Naive thymus-derived CD4-positive, alpha-beta T cell (primary cell): ENCODE data around the gene GASK1A. TPM values are rescaled to one million over a fixed set of nuclear protein-coding genes. Genes with fewer than 3 reads are reported as not detected.

Experiments
- ATAC-seq: fragments of 150-1000 bp; cut with Tn5 transposase; 2 replicates; pipeline ENCODE4 v1.10.0; 2021; ENCODE audit warnings: mild to moderate bottlenecking, moderate library complexity
- CTCF ChIA-PET: fragments of 350-600 bp; sonication (Branson Sonifier 250); formaldehyde crosslinking; loops from one replicate; lab custom pipeline; 2021; ENCODE audit warnings: antibody characterized with exemption; lab: Charles Lee
- POLR2A ChIA-PET: fragments of 350-600 bp; sonication (Branson Sonifier 250); formaldehyde crosslinking; loops from one replicate; lab custom pipeline; 2021; ENCODE audit warnings: antibody characterized with exemption, inconsistent platforms; lab: Charles Lee
- DNase-seq, 9 donors: peaks; one replicate each; pipeline versions ENCODE4 v3.0.0 to v3.0.0-alpha.2; 2020 to 2022; ENCODE audit warnings: mixed read lengths in 1 of 9
- H3K27ac ChIP-seq: one replicate; pipeline ENCODE4 v1.7.0; 2013; ENCODE audit warnings: mild to moderate bottlenecking, low read depth, low read length, moderate library complexity
- H3K27me3 ChIP-seq, 2 donors: one replicate each; pipeline ENCODE4 v1.7.0; 2013; ENCODE audit warnings: low read length in 2 of 2, mild to moderate bottlenecking in 2 of 2, moderate library complexity in 2 of 2; ENCODE audit not compliant: control insufficient read depth in 2 of 2, insufficient read depth in 2 of 2
- H3K36me3 ChIP-seq, 3 experiments: 1 replicate in 2 of 3; 2 replicates in 1 of 3; pipeline ENCODE4 v1.7.0; 2013; ENCODE audit warnings: low read length in 3 of 3, mild to moderate bottlenecking in 3 of 3, moderate library complexity in 1 of 3; ENCODE audit not compliant: insufficient read depth in 3 of 3, control insufficient read depth in 2 of 3
- H3K4me1 ChIP-seq, 2 donors: one replicate each; pipeline ENCODE4 v1.7.0; 2013; ENCODE audit warnings: low read length in 2 of 2, mild to moderate bottlenecking in 2 of 2, moderate library complexity in 1 of 2; ENCODE audit not compliant: control insufficient read depth in 2 of 2, insufficient read depth in 2 of 2
- H3K4me3 ChIP-seq: 2 replicates; pipeline ENCODE4 v1.7.0; 2013; ENCODE audit warnings: mild to moderate bottlenecking, low read length
- H3K9me3 ChIP-seq, 3 experiments: 1 replicate in 2 of 3; 2 replicates in 1 of 3; pipeline ENCODE4 v1.7.0; 2013; ENCODE audit warnings: low read length in 3 of 3; ENCODE audit not compliant: control insufficient read depth in 2 of 3
- H3K27ac Mint-ChIP-seq, 9 donors: one replicate each; pipeline ENCODE4 v1.8.0; 2020 to 2022; ENCODE audit warnings: mixed read lengths in 9 of 9, mild to moderate bottlenecking in 8 of 9, moderate library complexity in 5 of 9, inconsistent platforms in 2 of 9
- H3K27me3 Mint-ChIP-seq, 5 donors: one replicate each; pipeline ENCODE4 v1.8.0; 2021 to 2022; ENCODE audit warnings: mixed read lengths in 5 of 5, mild to moderate bottlenecking in 1 of 5
- H3K36me3 Mint-ChIP-seq, 5 donors: one replicate each; pipeline ENCODE4 v1.8.0; 2020 to 2022; ENCODE audit warnings: mixed read lengths in 5 of 5, mild to moderate bottlenecking in 3 of 5, inconsistent platforms in 1 of 5
- H3K4me1 Mint-ChIP-seq, 7 donors: one replicate each; pipeline ENCODE4 v1.8.0; 2020 to 2022; ENCODE audit warnings: mixed read lengths in 7 of 7, mild to moderate bottlenecking in 3 of 7, inconsistent platforms in 1 of 7
- H3K4me3 Mint-ChIP-seq, 10 donors: one replicate each; pipeline ENCODE4 v1.8.0; 2020 to 2022; ENCODE audit warnings: mild to moderate bottlenecking in 10 of 10, mixed read lengths in 10 of 10, moderate library complexity in 6 of 10, inconsistent platforms in 2 of 10
- H3K9me3 Mint-ChIP-seq, 11 donors: one replicate each; pipeline ENCODE4 v1.8.0; 2020 to 2022; ENCODE audit warnings: mixed read lengths in 11 of 11, mild to moderate bottlenecking in 4 of 11, inconsistent platforms in 1 of 11, moderate library complexity in 1 of 11
- intact Hi-C, 2 donors: fragments of 100-400 bp; cut with micrococcal nuclease; formaldehyde crosslinking; loops; one replicate each; pipeline ENCODE4 v1.15.1; 2023
- polyA plus RNA-seq, 2 donors: library from polyadenylated mRNA; unstranded; fragments of 300-500 nt; fragmentation: Illumina TruSeq; gene quantifications; one replicate each; pipeline ENCODE4 v1.2.3, GENCODE V29; 2021
- total RNA-seq, 6 experiments: library from RNA in 5 of 6; stranded (reverse) in 5 of 6; gene quantifications; 1 replicate in 5 of 6; 2 replicates in 1 of 6; pipeline ENCODE4 v1.2.3 and lab custom pipeline; 2021 to 2026

The GASK1A gene
- total and polyA plus RNA-seq, 7 experiments from 2014 or later: 0.20 to 0.24 (median 0.21) TPM; not detected in 4

- Mint-ChIP-seq H3K4me3 (peak overlapping the region; percentile 68 to 86 (median 82)), H3K36me3 (peaks cover 0 to 4% (median 0%) of the 10 kb centered on the region in 5 donors), H3K4me1 (peaks cover 9 to 88% (median 57%) of the 10 kb centered on the region in 7 donors), H3K9me3 (peaks cover 0 to 24% (median 6%) of the 10 kb centered on the region in 11 donors), H3K27me3 (peaks cover 0 to 11% (median 0%) of the 10 kb centered on the region in 5 donors), H3K27ac (peak overlapping the region in 8 of 9 donors; percentile 51 to 97 (median 92))
- no peaks in the 10 kb centered on the region for H3K36me3 ChIP-seq
- CTCF ChIA-PET: interaction anchor here (0.5 to 1.2 kb wide), 6 partner anchors 60 to 479 kb away, joined by 3 to 8 read pairs (median 5); no protein-coding TSS in a partner anchor
- intact Hi-C loops: loop anchor here in 1 of 2 donors (1.0 to 10.0 kb wide), 6 partner anchors 8 to 170 kb away; partner anchors contain the start of genes GASK1A and POMGNT2
- no peaks in the 10 kb centered on the region for H3K27me3 ChIP-seq
- DNase-seq: peak in 7 of 9 donors; percentile 58 to 86 (median 79)
- ATAC-seq: peak; percentile 93
- H3K4me3 ChIP-seq: peak overlapping the region; percentile 33
- POLR2A ChIA-PET: interaction anchor here (0.6 to 2.0 kb wide), 13 partner anchors 9 to 271 kb away, joined by 3 to 9 read pairs (median 4); no protein-coding TSS in a partner anchor
- H3K27ac ChIP-seq: peak overlapping the region; percentile 70
- peaks cover 0 to 13% (median 0%) of the 10 kb centered on the region in 3 experiments for H3K9me3 ChIP-seq
- H3K4me1 ChIP-seq: peaks cover 55 to 68% of the 10 kb centered on the region in 2 donors
Measured at GRCh38 chr3:43024181-43024885, 45.2 kb downstream of the GASK1A start.

GRCh38 chr3:43025423-43025822 is 46.3 kb downstream of the GASK1A start:
- H3K4me1 Mint-ChIP-seq: peaks cover 18 to 88% (median 56%) of the 10 kb centered on the region in 7 donors
- peaks cover 0 to 13% (median 0%) of the 10 kb centered on the region in 3 experiments for H3K9me3 ChIP-seq
- ChIA-PET POLR2A (interaction anchor here (0.9 kb wide), 1 partner anchor 61 kb away, joined by 4 read pairs; no protein-coding TSS in a partner anchor), CTCF (no interaction called here)
- intact Hi-C loops: loop anchor here in 1 of 2 donors (2.0 to 10.0 kb wide), 2 partner anchors 15 to 169 kb away; no protein-coding TSS in a partner anchor
- H3K27me3 Mint-ChIP-seq: peaks cover 0 to 11% (median 0%) of the 10 kb centered on the region in 5 donors
- ATAC-seq: no peak
- peak overlapping the region; percentile 70 for H3K27ac ChIP-seq
- no peaks in the 10 kb centered on the region for H3K27me3 ChIP-seq
- no peaks in the 10 kb centered on the region for H3K36me3 ChIP-seq
- H3K4me3 Mint-ChIP-seq: peak overlapping the region in 8 of 10 donors; percentile 10 to 82 (median 80)
- DNase-seq: no peak
- H3K36me3 Mint-ChIP-seq: peaks cover 0 to 4% (median 0%) of the 10 kb centered on the region in 5 donors
- peaks cover 0 to 24% (median 6%) of the 10 kb centered on the region in 11 donors for H3K9me3 Mint-ChIP-seq
- peaks cover 48 to 57% of the 10 kb centered on the region in 2 donors for H3K4me1 ChIP-seq
- H3K27ac Mint-ChIP-seq: peak overlapping the region in 7 of 9 donors; percentile 89 to 97 (median 93)
- H3K4me3 ChIP-seq: no peak overlapping the region

GRCh38 chr3:43028001-43028400 is 48.9 kb downstream of the GASK1A start:
- H3K36me3 Mint-ChIP-seq: no peaks in the 10 kb centered on the region
- Histone ChIP-seq H3K27ac (no peak overlapping the region), H3K36me3 (no peaks in the 10 kb centered on the region), H3K4me3 (no peak overlapping the region), H3K27me3 (no peaks in the 10 kb centered on the region), H3K4me1 (peaks cover 22 to 31% of the 10 kb centered on the region in 2 donors), H3K9me3 (no peaks in the 10 kb centered on the region)
- ATAC-seq (no peak), DNase-seq (no peak)
- intact Hi-C loops: loop anchor here in 1 of 2 donors (10.0 kb wide), 1 partner anchor 167 kb away; no protein-coding TSS in a partner anchor
- ChIA-PET POLR2A (no interaction called here), CTCF (interaction anchor here (1.7 kb wide), 1 partner anchor 65 kb away, joined by 6 read pairs; no protein-coding TSS in a partner anchor)
- no peak overlapping the region for H3K27ac Mint-ChIP-seq
- H3K27me3 Mint-ChIP-seq: peaks cover 0 to 11% (median 0%) of the 10 kb centered on the region in 5 donors
- H3K9me3 Mint-ChIP-seq: peaks cover 0 to 6% (median 0%) of the 10 kb centered on the region in 11 donors
- no peak overlapping the region for H3K4me3 Mint-ChIP-seq
- H3K4me1 Mint-ChIP-seq: peaks cover 18 to 67% (median 44%) of the 10 kb centered on the region in 7 donors

GRCh38 chr3:43028678-43029490 is 49.8 kb downstream of the GASK1A start:
- ChIA-PET POLR2A (no interaction called here), CTCF (interaction anchor here (1.7 kb wide), 1 partner anchor 66 kb away, joined by 6 read pairs; no protein-coding TSS in a partner anchor)
- no peaks in the 10 kb centered on the region for H3K27me3 ChIP-seq
- ATAC-seq (no peak), DNase-seq (no peak)
- no peaks in the 10 kb centered on the region for H3K9me3 ChIP-seq
- intact Hi-C loops: loop anchor here in 1 of 2 donors (10.0 kb wide), 1 partner anchor 166 kb away; no protein-coding TSS in a partner anchor
- H3K36me3 Mint-ChIP-seq: no peaks in the 10 kb centered on the region
- peaks cover 0 to 11% (median 0%) of the 10 kb centered on the region in 5 donors for H3K27me3 Mint-ChIP-seq
- H3K9me3 Mint-ChIP-seq: peaks cover 0 to 6% (median 0%) of the 10 kb centered on the region in 11 donors
- H3K4me1 Mint-ChIP-seq: peaks cover 10 to 58% (median 36%) of the 10 kb centered on the region in 7 donors
- H3K27ac ChIP-seq: no peak overlapping the region
- peaks cover 13 to 22% of the 10 kb centered on the region in 2 donors for H3K4me1 ChIP-seq
- H3K4me3 ChIP-seq: no peak overlapping the region
- peak overlapping the region in 1 of 9 donors; percentile 62 for H3K27ac Mint-ChIP-seq
- H3K36me3 ChIP-seq: no peaks in the 10 kb centered on the region
- peak overlapping the region in 1 of 10 donors; percentile 21 for H3K4me3 Mint-ChIP-seq

GRCh38 chr3:43030162-43030935 is 51.2 kb downstream of the GASK1A start:
- intact Hi-C loops: no loop called here
- no peaks in the 10 kb centered on the region for H3K9me3 ChIP-seq
- H3K9me3 Mint-ChIP-seq: peaks cover 0 to 6% (median 0%) of the 10 kb centered on the region in 11 donors
- H3K4me3 Mint-ChIP-seq: peak overlapping the region in 2 of 10 donors; percentile 8 to 21
- ATAC-seq (no peak), DNase-seq (no peak)
- peaks cover 0 to 47% (median 36%) of the 10 kb centered on the region in 7 donors for H3K4me1 Mint-ChIP-seq
- H3K27me3 Mint-ChIP-seq: peaks cover 0 to 6% (median 0%) of the 10 kb centered on the region in 5 donors
- ChIA-PET CTCF (no interaction called here), POLR2A (no interaction called here)
- H3K4me1 ChIP-seq: peaks cover 1 to 10% of the 10 kb centered on the region in 2 donors
- H3K4me3 ChIP-seq: no peak overlapping the region
- H3K36me3 Mint-ChIP-seq: no peaks in the 10 kb centered on the region
- no peaks in the 10 kb centered on the region for H3K27me3 ChIP-seq
- no peaks in the 10 kb centered on the region for H3K36me3 ChIP-seq
- peak overlapping the region in 4 of 9 donors; percentile 8 to 25 (median 14) for H3K27ac Mint-ChIP-seq
- no peak overlapping the region for H3K27ac ChIP-seq
